ENCODE measurements around the gene VAMP4.

- TF ChIP-seq SALL2 (tag by site-specific recombination; IDR thresholded peaks at IDR 0.05; ENCODE audit: borderline replicate concordance) (no peak), PBX3 (CRISPR knock-in tag; IDR thresholded peaks at IDR 0.05) (no peak), ZNF473 (tag by site-specific recombination; IDR thresholded peaks at IDR 0.05) (no peak), ZSCAN4 (tag by site-specific recombination; IDR thresholded peaks at IDR 0.05) (no peak), ZNF121 (tag by site-specific recombination; IDR thresholded peaks at IDR 0.05) (no peak), ZNF830 (tag by site-specific recombination; IDR thresholded peaks at IDR 0.05; ENCODE audit: low read depth) (no peak), TCF7L2 (IDR thresholded peaks at IDR 0.05; ENCODE audit: borderline replicate concordance, low read depth, low read length) (no peak), CTCF (tag by site-specific recombination; IDR thresholded peaks at IDR 0.05) (no peak)
Measured at GRCh38 chr1:171674431-171675405, 67.1 kb downstream of the VAMP4 start.
